NCI-H2227 treated with DMSO at 0.1 percent for 48 hours (cell line): ENCODE measurements around the gene OSBPL5.

Experiments
- DNase-seq: peaks from one replicate; lab custom pipeline; 2025; lab: John Stamatoyannopoulos, UW

OSBPL5 gene

DNA sequence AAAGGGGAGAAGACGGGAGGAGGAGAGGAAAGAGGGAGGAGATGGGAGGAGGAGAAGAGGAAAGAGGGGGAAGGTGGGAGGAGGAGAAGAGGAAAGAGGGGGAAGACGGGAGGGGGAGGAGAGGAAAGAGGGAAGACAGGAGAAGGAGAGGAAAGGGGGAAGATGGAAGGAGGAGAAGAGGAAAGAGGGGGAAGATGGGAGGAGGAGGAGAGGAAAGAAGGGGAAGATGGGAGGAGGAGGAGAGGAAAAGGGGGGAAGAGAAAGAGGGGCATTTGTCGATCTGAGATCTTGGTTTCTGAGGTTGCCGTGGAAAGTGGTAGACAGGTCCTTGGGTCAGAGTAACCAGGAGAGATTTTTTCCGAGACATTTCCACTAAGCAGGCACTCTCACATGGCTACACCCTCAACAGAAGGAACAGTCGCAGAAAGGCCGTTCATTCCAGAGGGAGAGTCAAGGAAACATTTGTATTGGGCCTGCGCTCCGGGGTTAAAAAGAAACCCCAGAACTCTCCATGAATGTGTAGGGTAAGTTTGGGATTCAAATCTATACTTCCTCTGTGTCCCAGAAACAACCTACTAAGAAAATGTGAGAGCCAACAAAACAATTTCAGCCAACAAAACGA, 68.1 kb downstream of the OSBPL5 start:
- no peak for DNase-seq

DNA sequence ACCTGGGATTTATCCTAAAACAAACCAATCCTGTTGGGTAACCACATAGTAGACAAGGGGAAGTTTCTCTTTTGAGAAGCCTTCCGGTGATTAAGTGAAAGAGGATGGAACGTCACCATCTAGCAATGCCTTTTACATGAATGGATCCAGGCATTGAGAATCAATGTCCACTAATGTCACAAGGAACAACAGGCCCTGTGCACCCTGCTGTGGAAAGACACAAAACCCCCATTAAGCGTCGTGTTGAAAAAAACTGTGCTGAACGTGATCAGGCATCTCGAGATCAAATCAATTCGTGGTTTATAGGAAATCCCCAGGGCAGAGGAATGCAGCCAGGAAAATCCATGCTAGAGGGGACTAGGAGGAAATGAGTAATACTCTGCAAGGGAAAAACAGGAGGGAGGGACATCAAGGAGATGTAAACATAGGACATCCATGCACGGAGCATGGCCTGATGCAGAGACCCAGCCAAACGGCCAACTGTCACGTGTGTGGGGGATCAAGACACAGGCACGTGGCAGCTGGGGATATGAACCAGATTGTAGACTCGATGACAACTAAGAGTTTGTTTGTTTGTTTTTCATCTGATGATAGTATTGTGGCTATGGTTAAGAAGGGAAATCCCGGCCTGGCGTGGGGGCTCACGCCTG, 69.3 kb downstream of the OSBPL5 start:
- DNase-seq: no peak

GRCh38 chr11:3094223-3094824, 70.8 kb downstream of the OSBPL5 start:
- no peak for DNase-seq

DNA sequence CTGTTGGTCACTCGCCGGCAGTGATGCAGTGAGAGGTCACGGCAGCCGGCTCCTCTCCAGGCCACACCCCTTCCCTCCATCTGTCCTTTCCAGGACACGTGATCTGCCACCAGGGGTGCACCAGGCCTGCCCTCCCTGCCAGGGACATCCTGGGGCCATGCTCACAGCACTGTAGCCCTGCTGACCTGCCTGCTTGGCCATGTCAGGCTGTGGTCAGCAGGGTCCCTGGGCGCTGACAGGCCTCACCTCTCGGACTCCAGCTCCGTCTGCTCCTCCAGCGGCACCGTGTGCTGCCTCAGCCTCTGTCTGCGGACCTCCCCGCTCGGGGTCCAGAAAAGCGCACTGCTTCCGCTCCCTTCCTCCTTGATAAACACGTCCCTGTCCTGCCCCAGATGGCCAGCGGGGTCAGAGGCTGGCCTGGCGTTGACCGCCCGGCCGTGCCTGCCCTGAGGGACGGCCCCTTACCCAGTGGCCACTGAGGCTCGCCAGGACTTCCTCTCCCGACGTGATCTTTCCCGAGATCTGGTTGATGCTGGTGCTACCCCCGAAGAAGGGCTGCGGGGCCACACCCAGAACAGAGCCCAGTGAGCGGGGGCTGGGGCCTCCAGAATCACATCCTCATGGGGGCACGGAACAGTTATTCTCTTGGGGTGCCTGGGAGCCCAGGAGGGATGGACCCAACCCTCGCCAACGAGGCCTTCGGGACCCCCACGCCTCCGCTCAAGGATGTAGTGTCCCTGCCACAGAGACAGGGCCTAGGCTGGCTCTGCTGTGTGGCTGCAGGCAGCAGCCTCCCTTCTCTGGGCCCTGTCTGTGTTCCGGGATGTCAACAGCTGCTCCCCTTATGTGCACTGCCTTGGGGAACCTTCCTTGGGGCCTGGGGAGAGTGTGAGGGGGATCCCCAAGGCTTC, 71.6 kb downstream of the OSBPL5 start:
- DNase-seq: no peak

GRCh38 chr11:3092603-3093141, 72.4 kb downstream of the OSBPL5 start:
- DNase-seq: no peak

DNA sequence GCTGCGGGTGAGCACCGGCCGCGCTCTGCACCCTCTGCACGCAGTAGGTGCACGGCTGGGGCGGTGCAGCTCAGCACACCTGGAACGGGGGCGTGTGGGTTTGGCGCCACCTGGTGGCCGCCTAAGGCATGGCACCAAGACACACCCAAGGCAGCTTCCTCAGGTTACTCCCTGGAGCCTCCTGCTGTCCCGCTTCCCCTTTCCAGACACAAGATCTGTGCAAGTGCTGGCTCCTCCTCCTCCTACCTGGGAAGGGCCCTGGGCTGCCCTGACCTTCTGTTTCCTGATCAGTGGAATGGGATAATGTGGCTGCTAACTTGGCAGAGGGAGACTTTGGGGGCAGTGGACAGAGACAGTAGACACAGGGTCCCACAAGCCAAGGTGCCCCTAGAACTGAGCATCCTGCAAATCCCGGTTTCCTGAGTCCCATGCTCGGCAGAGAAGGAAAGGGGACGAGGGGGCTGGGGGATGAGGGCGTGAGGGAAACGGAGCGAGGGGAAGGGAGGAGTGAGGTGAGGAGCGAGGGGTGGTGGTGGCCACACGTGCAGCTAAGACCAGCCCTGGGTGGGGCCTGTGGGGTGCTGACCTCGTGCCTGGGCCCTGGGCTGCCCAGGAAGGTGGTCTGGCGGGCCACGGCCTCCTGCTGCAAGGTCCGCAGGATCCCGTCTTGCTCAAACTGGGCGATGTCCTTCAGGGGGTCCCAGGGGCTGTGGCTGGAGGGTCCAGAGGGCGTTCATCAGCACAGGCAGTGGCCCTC, 73.1 kb downstream of the OSBPL5 start:
- DNase-seq: peak; percentile 59

GRCh38 chr11:3091081-3091845, 73.8 kb downstream of the OSBPL5 start:
- DNase-seq: no peak

GRCh38 chr11:3090096-3090901, 74.8 kb downstream of the OSBPL5 start:
- DNase-seq: no peak

GRCh38 chr11:3089236-3090061, 75.7 kb downstream of the OSBPL5 start:
- no peak for DNase-seq

DNA sequence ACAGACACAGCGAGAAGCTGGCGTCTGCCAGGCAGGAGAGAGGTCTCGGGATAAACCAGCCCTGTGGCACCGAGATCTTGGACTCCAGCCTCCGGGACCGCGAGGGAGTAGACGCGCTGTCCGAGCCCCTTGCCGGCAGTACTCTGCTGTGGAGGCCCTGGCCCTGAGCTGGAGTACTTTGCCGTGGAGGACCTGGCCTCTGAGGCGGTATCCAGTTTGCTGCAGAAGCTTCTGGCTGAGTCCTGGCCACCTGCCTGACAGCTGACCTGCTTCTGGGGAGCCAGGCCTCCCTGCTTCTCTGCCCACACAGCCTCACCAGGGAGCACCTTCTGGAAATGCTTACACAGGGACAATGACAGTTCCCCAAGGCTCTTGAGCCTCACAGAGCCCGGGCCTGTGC, 76.3 kb downstream of the OSBPL5 start:
- no peak for DNase-seq

- no peak for DNase-seq
These were observed 77.0 kb downstream of the OSBPL5 start for GRCh38 chr11:3087821-3088800.

DNA sequence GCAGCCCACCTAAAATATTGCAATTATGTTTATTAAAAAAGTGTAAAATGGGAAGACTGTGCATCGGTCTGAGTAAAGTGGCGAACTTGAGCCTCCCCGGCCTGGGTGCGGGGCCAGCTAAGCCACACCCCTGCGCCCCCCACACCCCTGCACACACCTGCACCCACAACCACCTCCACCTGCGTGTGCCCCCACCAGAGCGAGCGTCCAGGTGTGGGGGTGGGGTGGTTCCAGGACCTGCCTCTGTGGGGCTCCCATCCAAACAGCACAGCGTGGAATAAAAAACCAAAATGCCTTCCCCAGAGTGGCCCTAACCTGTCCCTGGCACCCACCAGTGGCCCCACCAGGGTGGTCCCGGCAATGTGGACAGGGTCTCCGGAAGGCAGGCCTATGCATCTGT, 77.7 kb downstream of the OSBPL5 start:
- DNase-seq: no peak

DNA sequence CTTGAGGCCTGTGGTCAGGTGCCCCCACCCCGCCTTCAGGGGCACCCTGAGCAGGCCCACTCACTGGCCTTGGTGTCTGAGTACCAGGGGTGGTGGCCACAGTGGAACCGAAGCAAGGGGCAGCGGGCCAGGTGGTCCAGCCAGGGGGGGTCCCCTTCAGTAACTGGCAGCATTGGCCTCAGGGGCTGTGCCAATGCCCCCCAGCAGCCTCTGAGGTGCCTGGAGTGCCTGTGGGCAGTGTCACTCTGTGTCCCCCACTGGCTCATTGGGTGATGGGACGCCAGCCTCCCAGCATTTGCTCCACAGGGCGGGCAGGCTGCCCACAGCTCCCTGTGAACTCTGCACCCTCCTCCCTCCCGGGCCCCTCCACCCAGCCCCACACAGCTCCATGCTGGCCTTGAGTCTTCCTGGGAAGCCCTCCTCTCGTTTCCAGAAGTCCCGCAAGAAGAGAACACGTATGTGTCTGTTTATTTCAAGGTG, 78.4 kb downstream of the OSBPL5 start:
- DNase-seq: no peak

DNA sequence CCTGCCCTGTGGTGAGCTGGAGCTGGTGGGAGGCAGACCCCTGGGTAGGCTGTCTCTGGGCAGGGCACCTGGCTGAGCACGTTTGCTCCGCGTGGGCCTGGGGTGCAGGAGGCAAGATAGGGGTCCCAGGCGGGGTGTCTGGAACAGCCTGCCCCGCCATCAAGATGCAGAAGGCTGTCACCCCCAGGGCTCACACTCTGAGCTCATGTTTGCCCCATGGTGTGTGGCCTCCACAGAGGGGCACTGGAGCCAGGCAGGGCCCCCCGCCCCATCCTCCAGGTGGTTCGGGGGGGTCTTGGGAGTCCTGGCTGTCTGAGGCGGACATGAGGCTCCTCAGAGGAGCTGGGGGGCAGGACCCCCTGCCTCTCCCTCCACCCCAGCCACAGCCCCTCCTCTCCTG, 79.0 kb downstream of the OSBPL5 start:
- no peak for DNase-seq

DNA sequence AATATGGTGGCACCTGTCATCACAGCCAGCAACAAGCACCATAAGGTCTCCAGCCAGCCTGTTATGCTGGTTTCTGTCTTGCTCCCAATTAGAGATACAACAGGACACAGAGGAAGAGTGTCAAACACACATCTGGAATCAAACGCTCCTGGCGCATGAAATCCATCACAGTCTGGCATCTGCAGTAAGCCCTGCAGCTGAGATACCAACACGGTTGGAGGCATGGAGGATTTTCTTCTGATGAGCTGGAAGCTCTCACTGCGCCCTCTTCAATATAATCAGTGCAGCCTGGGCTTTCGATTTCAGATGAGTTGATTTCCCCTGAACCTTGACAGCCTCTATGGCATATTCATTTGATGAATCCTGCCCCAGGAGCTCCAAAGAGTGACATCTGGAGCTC, 80.1 kb downstream of the OSBPL5 start:
- no peak for DNase-seq

DNA sequence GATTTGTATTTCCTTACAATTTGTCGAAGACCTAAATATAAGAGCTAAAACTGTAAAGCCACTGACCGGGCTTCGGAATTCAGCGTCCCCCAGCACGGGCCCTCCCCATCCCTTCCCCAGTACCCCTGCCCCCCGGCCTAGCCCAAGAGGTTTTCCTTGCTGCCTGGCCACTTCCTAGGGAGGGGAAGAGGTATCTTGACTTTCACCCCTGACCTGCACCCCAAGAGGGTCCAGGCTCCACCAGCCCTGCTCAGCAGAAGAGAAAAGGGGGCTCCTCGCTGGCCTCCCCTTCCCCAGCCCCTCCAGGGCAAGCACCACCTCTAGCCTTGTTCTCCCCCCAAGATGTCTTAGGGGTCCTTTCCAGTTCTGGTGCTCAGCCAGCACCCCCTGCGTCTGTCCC, 81.8 kb downstream of the OSBPL5 start:
- DNase-seq: no peak

- no peak for DNase-seq
These were observed 83.7 kb downstream of the OSBPL5 start for GRCh38 chr11:3081386-3081751.
